ENCODE data around the gene SYTL4.

Gene SYTL4

GRCh38 chrX:100687546-100687945 is 44.4 kb downstream of the SYTL4 start:
- DNase-seq (ENCODE audit: low spot score), result no peak

DNA sequence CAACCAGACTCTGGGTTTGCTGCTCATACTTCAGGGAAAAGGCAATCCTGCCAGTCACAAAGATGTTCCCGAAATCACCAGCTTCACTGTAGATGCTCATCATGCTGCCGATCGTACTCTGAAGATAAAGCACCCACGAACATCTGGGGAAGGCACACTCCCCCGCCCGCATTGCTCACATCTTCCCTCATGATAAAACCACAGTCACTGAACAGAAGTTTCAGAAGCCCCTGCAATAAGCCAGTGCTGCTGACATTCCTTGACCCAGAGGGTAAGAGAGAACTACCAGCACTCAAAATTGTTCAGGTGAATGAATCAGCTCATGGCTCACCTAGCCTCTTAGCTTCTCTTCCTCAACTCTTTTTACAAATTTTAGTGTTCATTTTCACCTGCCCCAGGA is 44.8 kb downstream of the SYTL4 start:
- DNase-seq (ENCODE audit: low spot score), result no peak

DNA sequence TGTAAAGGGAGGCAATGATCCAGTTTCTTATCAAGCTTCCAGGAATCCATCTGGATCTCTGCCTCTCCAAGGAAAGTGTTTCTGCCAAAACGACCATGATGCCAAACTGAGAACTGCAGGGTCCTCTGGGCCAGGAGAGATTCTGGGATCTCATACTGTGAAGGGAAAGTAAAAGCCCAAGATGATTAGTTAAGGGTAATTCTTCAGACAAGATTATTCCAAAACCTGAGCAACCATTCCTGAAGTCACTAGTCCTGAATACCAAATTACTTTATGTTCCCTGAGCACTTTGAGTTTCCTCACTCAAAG is 46.0 kb downstream of the SYTL4 start:
- DNase-seq (ENCODE audit: low spot score), result no peak

DNA sequence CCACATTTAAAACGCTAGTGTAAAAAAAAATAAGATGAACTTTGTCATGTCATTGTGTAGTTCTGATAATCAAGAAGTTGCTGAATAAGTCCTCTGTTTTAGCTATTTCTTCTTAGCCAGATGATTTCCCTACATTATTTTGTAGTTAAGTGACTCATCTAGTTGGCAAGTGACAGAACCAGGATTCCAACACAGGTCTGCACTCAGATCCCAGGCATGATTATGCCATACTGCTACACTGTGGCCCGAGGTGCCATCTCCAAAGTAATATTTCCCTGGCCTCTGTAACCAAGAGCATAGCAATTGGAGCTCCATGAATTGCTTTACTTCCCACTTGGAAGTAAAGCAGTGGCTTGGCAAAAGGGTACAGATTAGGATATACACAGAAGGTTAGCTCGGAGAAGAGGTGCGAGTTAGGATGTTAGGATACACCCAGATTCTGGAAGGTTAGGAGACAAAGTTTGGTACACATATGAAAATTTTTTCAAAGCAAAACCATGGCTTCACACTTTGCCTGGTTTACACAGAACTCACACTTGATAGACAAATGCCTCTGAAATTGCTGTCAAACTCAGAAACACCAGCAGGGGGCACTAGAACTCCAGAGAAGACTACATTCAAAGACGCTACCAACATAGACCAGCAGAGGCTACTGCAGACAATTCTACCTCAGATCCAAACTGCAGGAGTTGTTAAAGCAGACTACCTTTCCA is 46.5 kb downstream of the SYTL4 start:
- DNase-seq (ENCODE audit: low spot score), result peak; percentile 59

DNA sequence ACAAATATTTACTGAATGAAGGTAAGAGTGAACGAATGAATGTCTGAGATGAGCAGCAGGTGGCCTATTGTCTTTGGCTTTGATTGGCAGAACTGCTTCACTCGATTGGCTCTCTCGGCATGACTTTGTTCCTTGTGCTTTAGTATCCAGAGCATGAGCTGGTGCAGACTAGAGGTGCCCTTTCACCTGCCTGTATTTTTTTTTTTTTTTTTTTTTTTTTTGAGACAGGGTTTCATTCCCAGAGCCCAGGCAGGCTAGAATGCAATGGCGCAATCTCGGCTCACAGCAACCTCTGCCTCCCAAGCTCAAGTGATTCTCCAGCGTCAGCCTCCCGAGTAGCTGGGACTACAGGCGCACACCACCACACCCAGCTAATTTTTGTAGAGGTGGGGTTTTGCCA is 49.0 kb downstream of the SYTL4 start:
- no peak for DNase-seq (ENCODE audit: low spot score)

- no peak for DNase-seq (ENCODE audit: low spot score)
Measured at GRCh38 chrX:100681599-100681998, 50.3 kb downstream of the SYTL4 start.

DNA sequence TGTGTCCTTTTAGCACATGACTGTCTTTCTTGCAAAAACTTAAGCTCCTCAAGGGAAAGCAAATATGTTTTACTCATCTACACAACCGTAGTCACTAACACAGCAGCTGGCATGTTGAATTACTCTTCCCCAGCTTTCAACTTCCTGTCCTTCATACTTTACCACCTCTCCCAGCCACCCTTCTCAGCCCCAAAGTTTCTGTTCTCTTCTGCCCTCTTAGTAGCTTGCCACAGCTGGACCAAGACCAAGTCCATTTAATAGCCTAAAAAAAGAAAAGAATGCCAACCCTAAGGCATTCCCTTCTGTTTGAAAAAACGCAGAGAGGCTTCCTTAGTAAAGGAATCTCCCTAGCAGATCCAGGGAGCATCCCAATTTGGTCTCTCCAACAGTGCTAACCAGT is 51.2 kb downstream of the SYTL4 start:
- no peak for DNase-seq (ENCODE audit: low spot score)

DNA sequence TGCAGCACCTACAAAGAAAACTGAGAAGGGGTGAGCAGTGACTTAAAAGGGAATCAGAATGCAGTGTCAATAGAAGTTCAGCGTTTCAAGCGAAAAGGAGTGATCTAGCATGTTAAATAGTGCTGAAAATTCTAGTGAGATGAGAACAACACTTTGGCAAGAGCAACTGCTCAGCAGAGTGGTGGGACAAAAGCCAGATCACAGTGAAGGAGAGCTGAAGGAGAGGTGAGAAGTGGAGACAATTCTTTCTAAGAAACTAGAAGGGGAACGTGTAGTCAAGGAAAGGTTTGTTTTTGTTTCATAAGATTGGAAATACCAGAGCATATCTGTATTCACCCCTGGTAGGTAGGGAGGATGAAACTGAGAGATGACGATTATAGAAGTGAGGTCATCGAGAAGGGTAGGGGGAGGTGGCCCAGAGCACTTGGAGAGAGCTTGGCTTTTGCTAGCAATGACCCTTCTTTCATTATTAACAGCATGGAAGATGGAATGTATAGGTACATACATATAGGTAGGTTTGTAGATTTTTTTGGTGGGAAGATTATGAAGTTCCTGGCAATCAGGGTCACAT is 54.2 kb downstream of the SYTL4 start:
- no peak for DNase-seq (ENCODE audit: low spot score)

- DNase-seq (ENCODE audit: low spot score), result no peak
Measured at GRCh38 chrX:100674705-100675104, 57.2 kb downstream of the SYTL4 start.

DNA sequence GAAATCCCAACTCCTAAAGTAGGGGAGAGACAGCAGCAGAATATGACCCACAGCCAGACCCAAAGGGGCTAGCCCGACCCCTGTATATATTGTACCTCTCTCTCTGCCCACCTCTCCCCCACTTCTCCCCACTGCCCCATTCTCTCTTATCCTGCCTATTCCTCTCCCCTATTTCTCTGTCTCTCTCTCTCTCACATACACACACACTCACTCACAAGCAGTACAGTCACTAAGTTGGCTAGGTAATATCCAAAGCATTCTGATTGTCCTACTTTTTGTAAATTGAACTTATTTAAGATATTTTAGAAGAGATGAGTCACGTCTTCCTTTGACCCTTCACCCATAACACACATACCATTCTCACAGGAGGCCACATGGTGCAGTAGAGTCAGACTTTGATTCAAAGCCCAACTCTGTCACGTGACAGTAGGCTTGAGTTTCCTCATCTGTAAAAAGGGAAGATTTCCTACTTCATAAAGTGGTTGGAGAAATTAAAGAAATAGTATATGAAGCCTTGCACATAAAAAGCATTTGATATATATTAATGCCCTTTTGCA is 58.4 kb downstream of the SYTL4 start:
- no peak for DNase-seq (ENCODE audit: low spot score)

DNA sequence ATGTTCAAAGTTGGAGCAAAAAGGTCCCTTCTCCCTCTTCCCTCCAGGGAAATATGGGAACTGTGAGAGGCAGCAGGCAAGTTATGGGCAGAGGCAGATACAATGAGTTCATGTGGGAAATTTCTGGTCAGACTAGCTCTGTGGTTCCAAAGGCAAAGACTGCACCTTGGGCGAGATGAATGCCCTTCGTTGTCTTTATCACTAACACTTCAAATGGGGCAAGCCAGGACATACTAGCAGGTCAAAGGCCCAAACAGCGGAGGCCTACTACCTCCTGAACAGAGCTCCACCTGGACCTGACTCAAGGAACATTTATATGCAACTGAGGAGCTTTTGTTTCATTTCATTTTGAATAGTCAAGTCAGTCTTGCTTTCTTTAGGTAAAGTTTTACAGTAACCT is 59.0 kb downstream of the SYTL4 start:
- no peak for DNase-seq (ENCODE audit: low spot score)

DNA sequence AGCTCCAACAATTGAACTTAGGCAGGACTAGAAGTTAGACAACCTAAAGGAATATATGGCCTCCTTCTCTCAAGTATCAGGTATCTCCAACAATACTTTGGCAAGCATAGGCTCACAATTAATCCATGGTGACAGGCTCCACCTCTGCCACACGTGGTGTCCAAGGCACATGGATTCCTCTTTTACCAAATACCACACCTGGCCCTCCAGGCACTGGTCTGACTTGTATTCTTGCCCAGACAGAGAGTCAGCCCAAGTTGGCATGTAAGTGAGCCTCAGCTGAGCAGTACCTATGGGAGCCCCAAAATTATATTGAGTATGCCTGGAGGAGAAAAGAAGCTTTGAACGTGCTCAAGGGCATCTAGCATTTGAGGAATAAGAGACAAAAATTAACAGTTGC is 68.3 kb downstream of the SYTL4 start:
- DNase-seq (ENCODE audit: low spot score), result no peak

GRCh38 chrX:100662796-100663195 is 69.1 kb downstream of the SYTL4 start:
- no peak for DNase-seq (ENCODE audit: low spot score)

DNA sequence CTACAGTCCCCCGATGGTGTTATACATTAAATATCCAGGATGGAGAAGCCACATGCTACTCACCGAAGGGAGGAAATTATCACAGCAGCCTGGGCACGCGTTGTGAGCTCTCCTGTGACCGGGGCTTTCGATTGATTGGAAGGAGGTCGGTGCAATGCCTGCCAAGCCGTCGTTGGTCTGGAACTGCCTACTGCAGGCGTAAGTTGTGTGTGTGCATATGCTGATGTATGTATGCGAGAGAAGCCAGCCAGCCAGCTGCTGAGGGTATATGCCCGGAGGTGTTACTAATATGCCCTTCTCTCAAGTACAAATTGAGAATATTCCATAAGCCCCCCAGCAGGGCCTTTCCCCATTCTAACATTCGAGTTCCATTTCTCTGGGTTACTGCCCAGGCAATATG is 69.8 kb downstream of the SYTL4 start:
- DNase-seq (ENCODE audit: low spot score), result no peak

- no peak for DNase-seq (ENCODE audit: low spot score)
Measured at GRCh38 chrX:100659431-100660137, 72.3 kb downstream of the SYTL4 start.

DNA sequence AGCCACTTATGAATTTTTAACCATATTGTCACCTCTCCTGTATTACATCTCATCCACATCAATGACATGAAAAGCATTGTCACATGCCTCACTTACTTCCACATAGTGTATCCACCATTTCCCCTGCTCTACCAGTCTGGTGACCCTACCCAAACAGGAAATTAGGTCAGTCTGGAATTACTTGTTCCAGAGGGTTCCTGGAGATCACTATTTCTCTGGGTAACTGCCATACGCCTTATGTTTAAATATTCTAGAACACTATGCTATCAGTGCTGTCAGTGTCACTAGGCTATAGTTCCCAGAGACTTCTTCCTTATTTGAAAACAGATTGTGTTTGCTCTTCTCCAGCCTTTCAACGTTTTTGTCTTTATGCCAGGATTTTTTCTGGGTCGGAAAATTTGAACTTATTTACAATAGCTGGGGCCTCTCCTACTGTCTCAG is 73.0 kb downstream of the SYTL4 start:
- no peak for DNase-seq (ENCODE audit: low spot score)

DNA sequence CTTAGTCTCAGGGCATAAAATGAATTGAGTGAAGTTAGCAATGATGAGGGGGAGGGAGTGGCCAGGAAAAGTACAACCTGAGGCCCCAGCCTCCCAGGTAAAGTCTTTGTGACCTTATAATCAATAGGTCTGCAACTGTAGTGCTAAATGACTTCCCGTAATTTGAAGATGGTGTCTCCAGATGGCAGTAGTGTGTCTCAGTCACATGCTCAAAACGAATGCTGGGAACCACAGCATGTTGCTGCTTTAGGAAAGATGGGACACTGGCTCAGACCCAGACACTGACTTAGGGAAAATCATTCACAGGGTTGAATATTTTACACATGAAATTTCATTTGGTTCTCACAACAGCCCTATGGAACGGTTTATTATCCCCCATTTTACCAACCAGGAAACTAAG is 77.7 kb downstream of the SYTL4 start:
- no peak for DNase-seq (ENCODE audit: low spot score)

DNA sequence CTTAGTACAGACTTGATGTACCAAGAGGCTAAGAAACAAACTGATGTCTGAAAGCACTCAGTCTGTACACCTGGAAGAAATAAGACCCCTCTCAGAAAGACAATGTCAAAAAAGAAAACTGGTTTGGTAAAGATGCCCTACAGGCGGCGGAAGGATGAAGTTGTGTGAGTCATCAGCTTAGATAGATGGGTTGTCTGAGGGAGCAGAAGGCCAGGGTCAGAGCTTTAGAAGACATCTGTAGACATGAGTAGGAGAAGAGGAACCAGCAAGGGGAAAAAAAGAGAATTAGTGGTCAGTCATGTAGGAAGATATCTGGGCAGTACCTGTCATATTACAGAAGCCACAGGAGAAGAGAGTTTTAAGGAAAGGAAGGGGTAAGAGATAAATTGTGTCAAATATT is 79.7 kb downstream of the SYTL4 start:
- DNase-seq (ENCODE audit: low spot score), result no peak

GRCh38 chrX:100650841-100651240 is 81.1 kb downstream of the SYTL4 start:
- no peak for DNase-seq (ENCODE audit: low spot score)

GRCh38 chrX:100649550-100650356 is 82.2 kb downstream of the SYTL4 start:
- DNase-seq (ENCODE audit: low spot score), result no peak

DNA sequence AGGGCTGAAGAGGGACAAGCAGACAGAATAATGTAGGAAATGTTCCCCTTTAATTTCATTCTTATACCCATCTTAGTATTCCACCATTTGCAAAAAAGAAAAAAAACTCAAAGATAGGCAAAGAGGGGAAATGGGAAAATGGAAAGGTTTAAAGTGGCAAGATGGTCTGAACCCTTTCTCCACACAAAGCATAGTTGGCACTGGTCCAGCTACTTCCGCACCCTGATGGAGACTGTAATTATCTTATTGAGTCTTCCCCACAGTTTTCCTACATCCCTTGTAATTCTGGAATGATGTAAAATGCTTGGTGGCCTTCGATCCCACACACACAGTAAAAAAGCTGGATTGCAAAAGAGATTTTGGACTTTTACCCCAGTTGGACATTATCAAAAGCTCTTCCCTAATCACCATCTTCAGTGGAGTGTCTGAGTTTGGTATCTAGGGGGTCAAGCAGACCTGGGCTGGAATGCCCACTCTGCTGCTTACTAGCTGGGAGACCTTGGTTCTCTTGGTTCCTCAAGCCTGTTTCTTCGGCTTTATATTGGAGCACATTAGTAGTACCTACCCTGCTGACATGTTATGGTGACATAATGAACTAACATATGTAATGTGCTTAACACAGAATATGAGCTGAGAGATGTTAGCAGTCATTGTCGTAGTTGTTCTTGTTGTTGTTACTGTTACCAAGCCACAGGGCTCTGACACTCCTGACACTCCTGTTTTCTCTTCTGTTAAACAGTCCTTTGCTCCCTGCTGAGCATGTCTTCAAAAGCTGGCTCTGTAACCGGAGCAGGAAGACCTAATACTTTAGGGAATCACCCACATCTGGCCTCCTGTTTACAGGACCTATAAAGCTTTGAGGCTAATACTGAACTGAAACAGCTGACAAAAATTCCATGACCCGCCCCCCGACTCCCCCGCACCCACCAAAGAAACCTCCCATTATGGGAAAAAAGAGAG is 83.2 kb downstream of the SYTL4 start:
- DNase-seq (ENCODE audit: low spot score), result no peak

All from CD4-positive, alpha-beta T cell treated with Interleukin-15 for 4 hours (primary cell).